ENCODE data around the gene CDC6.
A peak's percentile ranks its signal among the peaks of the same experiment; 100 is the strongest.
"Not testable (repeated sequence)": the region's sequence is repeated elsewhere in the genome, so short reads cannot be mapped to it uniquely, and the experiment has no call there.

Gene CDC6

DNA sequence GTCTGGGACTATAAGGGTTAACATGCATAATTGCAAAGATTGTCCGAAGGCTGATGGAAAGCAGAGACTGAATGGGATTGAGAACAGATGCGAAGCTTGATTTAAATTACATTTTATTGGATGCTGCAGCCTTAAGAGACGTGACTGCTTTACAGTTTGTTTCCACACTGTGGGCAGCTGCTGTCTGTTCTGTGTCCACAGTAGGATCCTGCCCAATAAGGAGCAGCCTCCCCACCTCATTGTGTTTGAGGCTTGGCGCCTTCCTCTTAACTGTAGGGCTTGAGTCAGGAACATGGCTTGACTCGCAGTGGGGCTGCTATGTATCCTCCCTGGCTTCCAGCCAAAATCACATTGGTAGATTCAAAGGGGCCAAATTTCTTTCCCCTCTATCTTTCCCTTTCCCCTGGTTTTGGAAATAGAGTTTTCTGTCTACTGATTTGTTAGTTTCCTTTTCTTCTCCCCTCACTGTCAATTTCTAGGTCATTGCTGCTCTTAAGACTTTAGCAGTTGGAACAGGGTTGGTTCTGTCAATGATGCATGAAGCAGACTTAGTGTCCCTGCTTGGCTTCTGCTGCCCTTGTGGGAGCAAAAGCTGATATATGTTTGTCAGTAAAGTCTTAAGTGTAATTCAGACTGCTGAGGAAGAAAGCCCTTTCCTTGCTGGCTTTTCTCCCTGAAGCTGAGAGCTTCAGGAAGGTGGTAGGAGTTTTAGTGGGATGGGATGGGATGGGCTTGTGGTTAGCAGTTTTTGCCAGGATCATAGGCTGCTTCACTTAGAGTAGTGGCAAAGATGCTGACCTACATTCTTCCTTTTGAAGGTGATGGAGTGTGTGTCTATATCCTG is 16.3 kb downstream of the CDC6 start:
- peak; percentile 81 for DNase-seq (ENCODE audit: low read depth)
- no peak overlapping the region for H3K4me3 ChIP-seq (ENCODE audit: control insufficient read depth, low read depth, low read length)
- TF ChIP-seq, protein P1, sequence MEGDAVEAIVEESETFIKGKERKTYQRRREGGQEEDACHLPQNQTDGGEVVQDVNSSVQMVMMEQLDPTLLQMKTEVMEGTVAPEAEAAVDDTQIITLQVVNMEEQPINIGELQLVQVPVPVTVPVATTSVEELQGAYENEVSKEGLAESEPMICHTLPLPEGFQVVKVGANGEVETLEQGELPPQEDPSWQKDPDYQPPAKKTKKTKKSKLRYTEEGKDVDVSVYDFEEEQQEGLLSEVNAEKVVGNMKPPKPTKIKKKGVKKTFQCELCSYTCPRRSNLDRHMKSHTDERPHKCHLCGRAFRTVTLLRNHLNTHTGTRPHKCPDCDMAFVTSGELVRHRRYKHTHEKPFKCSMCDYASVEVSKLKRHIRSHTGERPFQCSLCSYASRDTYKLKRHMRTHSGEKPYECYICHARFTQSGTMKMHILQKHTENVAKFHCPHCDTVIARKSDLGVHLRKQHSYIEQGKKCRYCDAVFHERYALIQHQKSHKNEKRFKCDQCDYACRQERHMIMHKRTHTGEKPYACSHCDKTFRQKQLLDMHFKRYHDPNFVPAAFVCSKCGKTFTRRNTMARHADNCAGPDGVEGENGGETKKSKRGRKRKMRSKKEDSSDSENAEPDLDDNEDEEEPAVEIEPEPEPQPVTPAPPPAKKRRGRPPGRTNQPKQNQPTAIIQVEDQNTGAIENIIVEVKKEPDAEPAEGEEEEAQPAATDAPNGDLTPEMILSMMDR (conservative IDR thresholded peaks at IDR 0.05; ENCODE audit: control insufficient read depth, insufficient read depth, low read depth, low read length): no peak

DNA sequence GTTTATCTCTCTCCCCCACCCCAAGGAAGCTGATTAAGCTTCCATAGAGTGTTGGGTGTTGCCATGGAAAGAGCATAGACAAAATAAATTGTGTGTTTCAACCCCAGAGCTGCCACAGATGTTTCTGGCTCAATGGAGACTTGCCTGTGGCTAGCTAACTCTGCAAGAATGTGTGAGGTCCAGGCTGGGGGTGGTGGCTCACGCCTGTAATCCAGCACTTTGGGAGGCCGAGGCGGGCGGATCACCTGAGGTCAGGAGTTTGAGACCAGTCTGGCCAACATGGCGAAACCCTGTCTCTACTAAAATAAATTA is 16.8 kb downstream of the CDC6 start:
- H3K4me3 ChIP-seq (ENCODE audit: control insufficient read depth, low read depth, low read length): not testable (repeated sequence)
- peak; percentile 84 for DNase-seq (ENCODE audit: low read depth)

DNA sequence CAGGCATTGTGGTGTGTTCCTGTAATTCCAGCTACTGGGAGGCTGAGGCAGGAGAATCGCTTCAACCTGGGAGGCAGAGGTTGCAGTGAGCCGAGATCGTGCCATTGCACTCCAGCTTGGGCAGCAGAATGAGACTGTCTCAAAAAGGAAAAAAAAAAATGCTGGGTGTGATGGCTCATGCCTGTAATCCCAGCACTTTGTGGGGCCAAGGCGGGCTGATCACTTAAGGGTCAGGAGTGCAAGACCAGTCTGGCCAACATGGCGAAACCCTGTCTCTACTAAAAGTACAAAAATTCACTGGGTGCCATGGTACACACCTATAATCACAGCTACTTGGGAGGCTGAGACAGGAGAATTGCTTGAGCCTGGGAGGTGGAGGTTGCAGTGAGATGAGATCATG is 17.2 kb downstream of the CDC6 start:
- DNase-seq (ENCODE audit: low read depth); H3K4me3 ChIP-seq (ENCODE audit: control insufficient read depth, low read depth, low read length): not testable (repeated sequence)

DNA sequence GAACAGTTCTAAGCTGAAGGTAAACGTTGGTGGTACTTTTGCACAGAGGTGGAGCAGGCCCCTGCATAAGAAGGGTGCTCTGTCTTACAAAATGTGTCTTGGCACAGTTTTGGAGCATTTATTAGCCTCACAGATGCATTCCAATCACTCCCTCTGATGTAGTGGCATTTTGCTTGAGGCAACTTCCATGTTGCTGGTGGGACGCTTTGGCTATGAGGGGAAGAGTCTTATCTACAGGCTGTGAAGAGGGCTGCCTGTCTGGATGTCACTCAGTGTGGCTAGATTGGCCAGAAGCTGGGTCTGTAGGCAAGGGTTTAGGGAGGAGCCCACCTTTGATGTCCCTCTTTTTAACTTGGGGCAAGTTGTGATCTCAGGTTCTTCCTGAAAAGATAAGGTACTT is 18.7 kb downstream of the CDC6 start:
- H3K4me3 ChIP-seq (ENCODE audit: control insufficient read depth, low read depth, low read length): no peak overlapping the region
- TF ChIP-seq, protein P1 (conservative IDR thresholded peaks at IDR 0.05; ENCODE audit: control insufficient read depth, insufficient read depth, low read depth, low read length): no peak
- no peak for DNase-seq (ENCODE audit: low read depth)

DNA sequence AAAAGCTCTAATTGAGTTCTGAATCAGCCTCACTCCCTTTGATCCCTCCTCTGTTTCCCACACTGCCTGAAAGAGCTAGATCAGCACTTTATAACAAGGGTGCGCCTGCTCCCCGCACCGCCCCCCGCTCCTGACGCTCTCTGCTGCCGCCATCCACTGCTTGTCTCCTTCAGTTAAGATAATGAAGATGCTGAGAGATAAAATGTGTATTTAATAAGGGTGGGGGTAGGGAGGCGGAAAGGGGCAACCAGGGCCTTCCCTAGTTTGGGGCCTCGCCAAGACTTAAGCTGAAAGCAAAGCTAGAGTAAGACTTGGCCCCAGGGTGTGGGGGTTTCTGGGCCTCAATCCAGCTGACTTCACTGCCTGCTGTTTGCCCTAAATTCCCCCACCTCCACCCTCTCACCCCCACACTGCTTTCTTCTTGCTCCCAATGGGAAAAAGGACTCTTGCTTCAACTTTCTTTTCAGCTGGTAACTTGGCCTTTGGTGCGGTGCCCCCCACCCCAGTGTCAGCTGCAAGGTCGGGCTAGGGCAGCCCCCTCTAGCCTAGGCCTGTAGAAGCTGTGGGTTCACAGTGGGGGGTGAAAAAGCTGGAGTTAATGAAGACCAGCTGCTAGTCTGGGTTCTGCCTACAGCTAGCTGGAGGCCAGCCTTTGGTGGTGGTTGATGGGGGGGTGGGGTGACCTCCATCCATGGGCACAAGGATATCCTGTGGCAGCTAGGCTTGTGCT is 19.5 kb downstream of the CDC6 start:
- H3K4me3 ChIP-seq (ENCODE audit: control insufficient read depth, low read depth, low read length): no peak overlapping the region
- TF ChIP-seq, protein P1 (conservative IDR thresholded peaks at IDR 0.05; ENCODE audit: control insufficient read depth, insufficient read depth, low read depth, low read length): no peak
- peak; percentile 80 for DNase-seq (ENCODE audit: low read depth)

DNA sequence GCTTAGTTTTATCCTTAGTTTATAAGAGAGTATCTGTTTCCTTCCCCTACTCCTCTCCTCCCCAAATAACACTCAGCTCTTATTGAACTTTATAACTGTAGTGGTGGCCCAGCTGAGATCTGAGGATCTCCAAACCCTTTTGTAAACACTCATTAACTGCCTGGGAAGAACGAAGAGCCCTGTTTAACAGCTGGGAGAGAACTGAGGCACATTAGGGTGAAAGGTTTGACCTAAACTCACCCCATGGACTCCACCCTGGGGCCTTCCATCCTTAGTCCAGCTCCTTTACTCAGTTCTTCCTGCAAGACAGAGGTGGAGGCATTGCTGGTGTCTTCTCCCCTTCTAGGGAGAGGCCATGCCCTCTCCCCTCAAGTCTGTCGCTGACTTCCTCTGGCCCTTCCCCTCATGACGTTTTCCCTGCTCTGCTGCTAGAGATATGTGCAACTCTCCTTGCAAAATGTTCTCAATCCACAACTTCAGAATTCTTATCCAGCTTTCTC is 20.1 kb downstream of the CDC6 start:
- H3K4me3 ChIP-seq (ENCODE audit: control insufficient read depth, low read depth, low read length): no peak overlapping the region

DNA sequence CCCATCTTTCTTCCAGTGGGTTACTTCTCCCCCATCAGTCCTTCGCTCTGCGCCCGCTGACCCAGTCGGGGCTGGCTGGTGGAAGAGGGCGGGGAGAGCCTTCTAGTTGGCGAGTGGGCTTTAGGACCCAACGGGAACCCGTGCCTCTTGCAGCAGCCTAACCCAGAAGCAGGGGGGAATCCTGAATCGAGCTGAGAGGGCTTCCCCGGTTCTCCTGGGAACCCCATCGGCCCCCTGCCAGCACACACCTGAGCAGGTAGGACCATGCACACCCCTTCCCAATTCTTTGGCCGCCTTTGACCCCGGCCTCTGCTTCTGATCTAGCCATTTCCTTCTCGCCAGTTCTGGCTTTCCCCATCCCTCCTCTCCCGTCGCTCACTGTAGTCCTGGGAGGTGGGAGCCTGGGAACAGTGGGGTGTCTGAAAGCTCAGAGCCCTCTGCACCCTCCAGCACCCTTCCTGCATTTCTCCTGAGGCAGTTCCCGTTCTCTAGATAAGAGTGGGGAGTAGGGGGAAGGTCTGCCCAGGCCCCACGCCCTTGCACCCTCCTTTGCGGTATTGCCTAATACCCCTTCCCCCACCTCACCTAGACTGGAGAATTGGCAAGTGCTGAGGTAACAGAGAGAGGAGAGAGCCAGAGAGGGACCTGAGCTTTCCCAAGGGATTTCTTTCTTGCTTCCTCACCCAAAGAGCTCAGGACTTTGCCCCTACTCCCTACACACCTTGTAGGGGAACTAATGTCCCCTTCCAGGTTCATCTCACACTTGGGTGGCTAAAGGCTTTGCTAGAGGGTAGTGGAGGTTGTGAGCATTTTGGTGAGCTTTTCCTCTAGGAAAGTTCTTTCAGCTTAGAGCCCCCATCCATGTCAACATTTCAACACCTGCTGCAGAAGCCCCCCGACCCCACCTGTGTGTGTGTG is 21.6 kb downstream of the CDC6 start, which contains the start of gene RARA:
Gene RARA (plus strand): TSS at position 150 of the 918 bp plus-strand sequence. CDS start 22,039 bp downstream, outside the sequence.
- DNase-seq (ENCODE audit: low read depth): no peak
- peak within 1 kb of the TSS; percentile 32 for H3K4me3 ChIP-seq (ENCODE audit: control insufficient read depth, low read depth, low read length)
- TF ChIP-seq, protein P1 (conservative IDR thresholded peaks at IDR 0.05; ENCODE audit: control insufficient read depth, insufficient read depth, low read depth, low read length): no peak

More for the DNA sequence above, 20.1 kb downstream of the CDC6 start:
- DNase-seq (ENCODE audit: low read depth): no peak
- TF ChIP-seq, protein P1 (conservative IDR thresholded peaks at IDR 0.05; ENCODE audit: control insufficient read depth, insufficient read depth, low read depth, low read length): no peak

Measured in fibroblast of mammary gland (primary cell).